GM21723 (cell line): Measurements from ENCODE around the gene GH2.

ENCODE experiments used
- ATAC-seq: cut with Tn5 transposase; IDR thresholded peaks from one replicate; pipeline ENCODE4 v1.9.1; 2021; ENCODE audit warnings: mild to moderate bottlenecking, moderate library complexity; ENCODE audit not compliant: unreplicated experiment

GH2 gene

GRCh38 chr17:63842540-63843386 is 39.0 kb downstream of the GH2 start, which contains the start of gene SMARCD2:
TSS of gene SMARCD2 (minus strand) at chr17:63842685. CDS start at chr17:63842674, 11 bp downstream.
- peak; percentile 78 for ATAC-seq

- peak; percentile 22 for ATAC-seq
These were observed 39.6 kb downstream of the GH2 start for GRCh38 chr17:63842173-63842539.

- no peak for ATAC-seq
These were observed 40.2 kb downstream of the GH2 start for GRCh38 chr17:63841350-63842172.

GRCh38 chr17:63840591-63841349 is 41.0 kb downstream of the GH2 start:
- no peak for ATAC-seq

- ATAC-seq = no peak
These were observed 43.0 kb downstream of the GH2 start for GRCh38 chr17:63838631-63839171.

GRCh38 chr17:63837962-63838600 is 43.7 kb downstream of the GH2 start:
- ATAC-seq = no peak

GRCh38 chr17:63837480-63837879 is 44.3 kb downstream of the GH2 start:
- ATAC-seq = no peak

GRCh38 chr17:63836811-63837210 is 44.9 kb downstream of the GH2 start:
- ATAC-seq = no peak

- ATAC-seq = no peak
These were observed 46.5 kb downstream of the GH2 start for GRCh38 chr17:63835167-63835720.

- no peak for ATAC-seq
These were observed 47.1 kb downstream of the GH2 start for GRCh38 chr17:63834431-63835166.

- no peak for ATAC-seq
These were observed 47.9 kb downstream of the GH2 start for GRCh38 chr17:63833741-63834373.

GRCh38 chr17:63833026-63833740 is 48.6 kb downstream of the GH2 start:
- no peak for ATAC-seq

GRCh38 chr17:63832455-63832854 is 49.3 kb downstream of the GH2 start:
- ATAC-seq = no peak

- ATAC-seq = no peak
These were observed 49.7 kb downstream of the GH2 start for GRCh38 chr17:63832014-63832413.

GRCh38 chr17:63831505-63831904 is 50.2 kb downstream of the GH2 start:
- no peak for ATAC-seq

GRCh38 chr17:63830904-63831491 is 50.7 kb downstream of the GH2 start:
- ATAC-seq = no peak

GRCh38 chr17:63830278-63830677 is 51.5 kb downstream of the GH2 start:
- no peak for ATAC-seq
